Natural killer cell (primary cell): ENCODE results near the gene FAIM2. TPM values are rescaled to one million over a fixed set of nuclear protein-coding genes. Genes with fewer than 3 reads are reported as not detected.
"Not testable (repeated sequence)": the region's sequence is repeated elsewhere in the genome, so short reads cannot be mapped to it uniquely, and the experiment has no call there.

Source experiments
- ATAC-seq, 3 donors: fragments of 150-1000 bp in 2 of 3; fragments of 200-7000 bp in 1 of 3; cut with Tn5 transposase; 1 replicate in 1 of 3; 2 replicates in 2 of 3; pipeline ENCODE4 v1.10.0; 2021; ENCODE audit warnings: mild to moderate bottlenecking in 2 of 3, moderate library complexity in 2 of 3
- DNase-seq, 2 donors: peaks; one replicate each; pipeline versions ENCODE4 v3.0.0 to v3.0.0-alpha.2; 2013 to 2021; ENCODE audit warnings: mixed read lengths in 1 of 2
- H3K27ac ChIP-seq: one replicate; pipeline ENCODE4 v1.5.1; 2013; ENCODE audit warnings: mild to moderate bottlenecking, low read length
- H3K27me3 ChIP-seq: one replicate; pipeline ENCODE4 v1.6.1; 2013; ENCODE audit warnings: low read length; ENCODE audit not compliant: control insufficient read depth, insufficient read depth
- H3K36me3 ChIP-seq: one replicate; pipeline ENCODE4 v1.6.1; 2013; ENCODE audit warnings: low read length; ENCODE audit not compliant: control insufficient read depth, insufficient read depth
- H3K4me1 ChIP-seq: one replicate; pipeline ENCODE4 v1.6.1; 2013; ENCODE audit warnings: low read length; ENCODE audit not compliant: control insufficient read depth, insufficient read depth
- H3K4me3 ChIP-seq: one replicate; pipeline ENCODE4 v1.5.1; 2013; ENCODE audit warnings: low read length
- H3K9me3 ChIP-seq: one replicate; pipeline ENCODE4 v1.6.1; 2013; ENCODE audit warnings: low read length; ENCODE audit not compliant: control insufficient read depth, insufficient read depth
- H3K27ac Mint-ChIP-seq, 2 donors: one replicate each; pipeline ENCODE4 v1.8.0; 2022; ENCODE audit warnings: mild to moderate bottlenecking in 2 of 2, mixed read lengths in 2 of 2, moderate library complexity in 1 of 2
- H3K27me3 Mint-ChIP-seq, 2 donors: one replicate each; pipeline ENCODE4 v1.8.0; 2022; ENCODE audit warnings: low read depth in 2 of 2, mixed read lengths in 2 of 2
- H3K36me3 Mint-ChIP-seq: one replicate; pipeline ENCODE4 v1.8.0; 2022; ENCODE audit warnings: mixed read lengths
- H3K4me1 Mint-ChIP-seq, 2 donors: one replicate each; pipeline ENCODE4 v1.8.0; 2022; ENCODE audit warnings: mixed read lengths in 2 of 2
- H3K4me3 Mint-ChIP-seq: one replicate; pipeline ENCODE4 v1.8.0; 2022; ENCODE audit warnings: mild to moderate bottlenecking, moderate library complexity, mixed read lengths
- H3K9me3 Mint-ChIP-seq, 2 donors: one replicate each; pipeline ENCODE4 v1.8.0; 2022; ENCODE audit warnings: mixed read lengths in 2 of 2
- WGBS: methylation state at CpG from one replicate; pipeline ENCODE4 v1.1.7; 2013; ENCODE audit warnings: missing lambda C conversion rate; ENCODE audit not compliant: insufficient coverage; 5-methylcytosine and 5-hydroxymethylcytosine counted together
- intact Hi-C: fragments of 100-400 bp; cut with micrococcal nuclease; formaldehyde crosslinking; loops from one replicate; pipeline ENCODE4 v1.14.2; 2022
- total RNA-seq, 4 donors: library from RNA; stranded (reverse); fragments of 120-200 nt in 1 of 4; gene quantifications; one replicate each; pipeline versions ENCODE4 v1.2.3 to v1.2.4, GENCODE V29; 2013 to 2022
- TF ChIP-seq, protein P1 (sequence below): fragments of 200-600 bp; IDR thresholded peaks from one replicate; pipeline ENCODE4 v1.8.0; 2022; ENCODE audit warnings: antibody characterized with exemption

FAIM2 gene
- total RNA-seq, 3 donors from 2014 or later (not counting 1 experiment from before 2014, with no cell fraction given) = 0.09 to 0.57 TPM; not detected in 1

DNA sequence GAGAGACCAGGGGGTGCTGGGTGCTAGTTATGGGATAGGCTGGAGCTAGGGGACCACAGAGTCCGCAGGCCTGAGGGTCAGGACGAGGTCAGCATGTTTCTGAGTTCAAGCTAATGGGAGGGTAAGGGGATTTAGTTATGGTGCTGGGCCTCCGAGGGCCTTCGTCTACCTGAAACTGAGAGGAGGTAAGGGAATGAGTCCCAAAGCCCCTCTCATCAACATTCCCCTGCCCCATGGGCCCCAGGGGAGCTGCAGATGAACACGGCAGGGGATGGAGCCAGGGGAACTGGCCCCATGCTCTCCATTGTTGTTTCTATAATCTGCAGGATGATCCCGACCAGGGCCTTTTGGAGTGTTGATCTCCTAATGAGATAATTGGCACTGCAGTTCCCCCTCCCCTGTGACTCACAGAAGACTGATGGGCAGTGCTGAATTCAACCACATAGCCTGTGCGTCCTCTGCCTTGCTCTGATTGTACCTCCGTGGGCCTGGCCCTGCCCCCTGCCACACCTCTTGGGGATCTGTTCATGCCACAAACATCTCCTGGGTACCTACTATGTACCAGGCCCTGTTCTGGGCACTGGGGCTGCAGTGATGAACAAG lies 21.4 kb downstream of the FAIM2 start:
- peaks cover 8 to 15% of the 10 kb centered on the region in 2 donors for H3K27me3 Mint-ChIP-seq
- Histone ChIP-seq H3K4me3 (no peak overlapping the region), H3K27ac (no peak overlapping the region), H3K4me1 (no peaks in the 10 kb centered on the region), H3K27me3 (no peaks in the 10 kb centered on the region), H3K9me3 (no peaks in the 10 kb centered on the region), H3K36me3 (no peaks in the 10 kb centered on the region)
- DNase-seq (no peak), ATAC-seq (no peak)
- intact Hi-C loops = no loop called here
- peaks cover 0 to 11% of the 10 kb centered on the region in 2 donors for H3K4me1 Mint-ChIP-seq
- TF ChIP-seq, protein P1, sequence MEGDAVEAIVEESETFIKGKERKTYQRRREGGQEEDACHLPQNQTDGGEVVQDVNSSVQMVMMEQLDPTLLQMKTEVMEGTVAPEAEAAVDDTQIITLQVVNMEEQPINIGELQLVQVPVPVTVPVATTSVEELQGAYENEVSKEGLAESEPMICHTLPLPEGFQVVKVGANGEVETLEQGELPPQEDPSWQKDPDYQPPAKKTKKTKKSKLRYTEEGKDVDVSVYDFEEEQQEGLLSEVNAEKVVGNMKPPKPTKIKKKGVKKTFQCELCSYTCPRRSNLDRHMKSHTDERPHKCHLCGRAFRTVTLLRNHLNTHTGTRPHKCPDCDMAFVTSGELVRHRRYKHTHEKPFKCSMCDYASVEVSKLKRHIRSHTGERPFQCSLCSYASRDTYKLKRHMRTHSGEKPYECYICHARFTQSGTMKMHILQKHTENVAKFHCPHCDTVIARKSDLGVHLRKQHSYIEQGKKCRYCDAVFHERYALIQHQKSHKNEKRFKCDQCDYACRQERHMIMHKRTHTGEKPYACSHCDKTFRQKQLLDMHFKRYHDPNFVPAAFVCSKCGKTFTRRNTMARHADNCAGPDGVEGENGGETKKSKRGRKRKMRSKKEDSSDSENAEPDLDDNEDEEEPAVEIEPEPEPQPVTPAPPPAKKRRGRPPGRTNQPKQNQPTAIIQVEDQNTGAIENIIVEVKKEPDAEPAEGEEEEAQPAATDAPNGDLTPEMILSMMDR = no peak
- H3K4me3 Mint-ChIP-seq = no peak overlapping the region
- peaks cover 4 to 20% of the 10 kb centered on the region in 2 donors for H3K9me3 Mint-ChIP-seq
- no peak overlapping the region for H3K27ac Mint-ChIP-seq
- no peaks in the 10 kb centered on the region for H3K36me3 Mint-ChIP-seq
- WGBS = 85% methylated on average over 6 of the region's 8 CpGs

DNA sequence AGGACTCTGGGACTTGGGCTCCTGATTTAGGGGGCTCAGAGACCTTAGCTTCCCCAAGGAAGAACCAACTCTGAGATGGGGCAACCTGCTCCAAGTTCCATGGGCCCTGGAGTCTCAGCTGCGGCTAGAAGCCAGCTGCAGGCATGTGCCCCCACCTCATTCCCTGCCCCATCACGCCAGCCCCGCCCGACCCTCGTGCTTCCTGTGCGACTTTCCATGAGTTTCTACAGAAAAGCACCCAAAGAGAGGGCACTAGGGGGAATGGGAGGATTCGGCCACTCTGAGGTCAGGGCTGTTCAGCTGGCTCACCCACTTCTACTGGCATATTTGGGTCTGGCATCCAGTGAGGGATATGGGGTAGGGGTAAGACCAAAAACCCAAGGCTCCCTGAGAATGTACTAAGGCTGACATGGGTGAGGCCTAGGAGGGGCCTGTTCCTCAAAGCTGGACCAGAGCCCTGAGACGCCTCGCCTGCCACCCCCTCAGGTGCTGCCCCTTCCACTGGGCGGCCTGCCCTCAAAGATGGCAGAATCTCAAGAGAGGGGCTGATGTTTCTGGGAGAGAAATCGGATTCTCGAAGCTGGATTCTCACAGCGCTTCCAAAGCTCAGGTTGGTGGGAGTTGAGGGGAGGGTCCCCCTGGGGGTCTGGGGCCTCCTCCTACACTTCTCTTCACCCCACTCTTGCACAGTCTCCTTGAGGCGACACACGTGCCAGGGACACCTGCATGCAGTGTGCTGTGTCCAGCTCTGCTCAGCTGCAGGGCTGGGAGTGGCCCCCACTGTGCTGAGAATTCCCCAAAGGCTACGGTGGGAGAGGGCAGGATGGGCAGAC lies 22.1 kb downstream of the FAIM2 start:
- H3K27me3 ChIP-seq = no peaks in the 10 kb centered on the region
- WGBS = 92% methylated on average over 13 of the region's 16 CpGs
- H3K36me3 Mint-ChIP-seq = no peaks in the 10 kb centered on the region
- intact Hi-C loops = no loop called here
- no peaks in the 10 kb centered on the region for H3K9me3 ChIP-seq
- H3K4me3 ChIP-seq = no peak overlapping the region
- H3K4me3 Mint-ChIP-seq = no peak overlapping the region
- H3K4me1 Mint-ChIP-seq = peaks cover 0 to 11% of the 10 kb centered on the region in 2 donors
- peaks cover 8 to 12% of the 10 kb centered on the region in 2 donors for H3K27me3 Mint-ChIP-seq
- ATAC-seq = no peak
- DNase-seq = no peak
- TF ChIP-seq, protein P1 = no peak
- H3K36me3 ChIP-seq = no peaks in the 10 kb centered on the region
- H3K27ac Mint-ChIP-seq = no peak overlapping the region
- H3K27ac ChIP-seq = no peak overlapping the region
- no peaks in the 10 kb centered on the region for H3K4me1 ChIP-seq
- peaks cover 4 to 20% of the 10 kb centered on the region in 2 donors for H3K9me3 Mint-ChIP-seq

DNA sequence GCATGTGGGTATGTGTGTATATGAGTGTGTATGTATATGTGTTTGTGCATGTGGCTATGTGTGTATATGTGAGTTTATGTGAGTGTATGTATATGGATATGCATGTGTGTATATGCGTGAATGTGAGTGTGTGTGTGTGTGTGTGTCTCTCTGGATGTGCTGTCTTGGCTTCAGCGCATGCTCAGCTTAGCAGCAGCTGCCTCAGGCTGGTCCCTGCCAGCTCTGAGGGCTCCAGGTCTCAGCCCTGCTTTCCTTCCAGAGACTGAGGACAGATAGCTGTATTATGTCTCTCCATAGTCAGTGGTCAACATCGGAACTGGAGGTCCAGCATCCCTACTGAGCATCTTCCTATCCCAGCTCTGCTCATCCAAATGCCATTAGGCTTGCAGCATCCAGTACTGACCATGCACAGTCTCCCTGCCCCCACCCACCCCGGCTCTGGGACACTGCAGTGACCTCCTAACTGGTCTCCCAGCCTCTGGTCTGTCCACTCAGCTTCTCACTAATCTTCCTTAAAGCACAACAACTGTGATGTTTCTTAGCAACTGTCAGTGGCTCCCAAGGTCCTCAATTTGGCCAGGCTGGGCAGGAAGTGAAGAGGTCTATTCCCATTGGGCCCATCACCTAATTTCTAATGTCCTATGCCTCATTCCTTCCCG lies 22.8 kb downstream of the FAIM2 start:
- Histone ChIP-seq H3K36me3 (no peaks in the 10 kb centered on the region), H3K27me3 (no peaks in the 10 kb centered on the region), H3K4me1 (no peaks in the 10 kb centered on the region), H3K4me3 (no peak overlapping the region), H3K9me3 (no peaks in the 10 kb centered on the region), H3K27ac (no peak overlapping the region)
- Mint-ChIP-seq H3K27ac (no peak overlapping the region), H3K27me3 (peaks cover 8 to 12% of the 10 kb centered on the region in 2 donors), H3K4me3 (no peak overlapping the region), H3K36me3 (no peaks in the 10 kb centered on the region), H3K4me1 (peaks cover 0 to 11% of the 10 kb centered on the region in 2 donors), H3K9me3 (peaks cover 4 to 20% of the 10 kb centered on the region in 2 donors)
- TF ChIP-seq, protein P1 = no peak
- intact Hi-C loops = no loop called here
- 93% methylated on average over 5 of the region's 5 CpGs for WGBS
- ATAC-seq (no peak), DNase-seq (no peak)

DNA sequence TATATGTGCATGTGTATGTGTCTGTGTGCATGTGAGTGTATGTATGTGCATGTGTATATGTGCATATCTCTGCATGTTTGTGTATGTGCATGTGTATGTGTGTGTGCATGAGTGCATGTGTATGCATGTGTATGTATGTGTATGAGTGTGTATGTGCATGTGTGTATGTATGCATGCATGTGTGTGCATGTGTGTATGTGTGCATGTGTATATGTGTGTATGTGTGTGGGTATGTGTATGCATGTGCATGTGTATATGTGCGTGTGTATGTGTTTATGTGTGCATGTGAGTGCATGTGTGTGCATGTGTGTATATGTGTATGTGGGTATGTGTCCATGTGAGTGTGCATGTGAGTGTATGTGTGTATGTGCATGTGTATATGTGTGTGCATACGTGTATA lies 24.6 kb downstream of the FAIM2 start:
- peaks cover 0 to 11% of the 10 kb centered on the region in 2 donors for H3K4me1 Mint-ChIP-seq
- ATAC-seq, H3K4me3 Mint-ChIP-seq, H3K27me3 ChIP-seq, H3K4me3 ChIP-seq, H3K9me3 ChIP-seq, H3K27ac ChIP-seq, H3K4me1 ChIP-seq, H3K36me3 ChIP-seq, H3K36me3 Mint-ChIP-seq, intact Hi-C loops, H3K27me3 Mint-ChIP-seq, DNase-seq, H3K27ac Mint-ChIP-seq: not testable (repeated sequence)
- WGBS = 96% methylated on average over 2 of the region's 2 CpGs
- H3K9me3 Mint-ChIP-seq = peaks cover 4 to 20% of the 10 kb centered on the region in 2 donors
